PC-9 (cell line): Measurements from ENCODE around the gene TMTC3. TPM values are rescaled to one million over a fixed set of nuclear protein-coding genes. Genes with fewer than 3 reads are reported as not detected.

ENCODE experiments used
- BruUV-seq: library from RNA; stranded (reverse); fragments of 400-500 nt; replicated peaks from 2 replicates; lab custom pipeline; 2021; lab: Mats Ljungman, UMichigan
- CTCF ChIA-PET: fragments of 300-600 bp; sonication (Branson Sonifier 250); formaldehyde crosslinking; loops from one replicate; lab custom pipeline; 2022; ENCODE audit warnings: antibody characterized with exemption; lab: Charles Lee
- POLR2A ChIA-PET: fragments of 300-600 bp; sonication (Branson Sonifier 250); formaldehyde crosslinking; loops from one replicate; lab custom pipeline; 2022; ENCODE audit warnings: antibody characterized with exemption; ENCODE audit not compliant: unreplicated experiment; lab: Charles Lee
- DNase-seq, 2 experiments: peaks; one replicate each; pipeline versions ENCODE4 v3.0.0 to v3.0.0-alpha.2; 2015 to 2022; ENCODE audit warnings: mixed read lengths in 1 of 2
- H2AFZ ChIP-seq: fragments of 200-600 bp; sonication (generic); 2 replicates; pipeline ENCODE4 v1.8.1; 2017; ENCODE audit warnings: antibody characterized with exemption
- H3F3A ChIP-seq: fragments of 200-600 bp; sonication (generic); 2 replicates; pipeline ENCODE4 v1.8.1; 2017; ENCODE audit warnings: antibody characterized with exemption, mild to moderate bottlenecking, low read depth; ENCODE audit not compliant: insufficient read depth
- H3K27ac ChIP-seq: fragments of 200-600 bp; sonication (generic); 2 replicates; pipeline ENCODE4 v1.6.1; 2016; ENCODE audit warnings: mixed run types
- H3K27me3 ChIP-seq: fragments of 200-600 bp; sonication (generic); 2 replicates; pipeline ENCODE4 v1.6.1; 2016; ENCODE audit warnings: low read depth, mixed run types; ENCODE audit not compliant: insufficient read depth
- H3K36me3 ChIP-seq: fragments of 200-600 bp; sonication (generic); 2 replicates; pipeline ENCODE4 v1.6.1; 2016; ENCODE audit warnings: low read depth, mixed run types
- H3K4me1 ChIP-seq: fragments of 200-600 bp; sonication (generic); replicated peaks from 2 replicates; pipeline ENCODE4 v1.6.1; 2016; ENCODE audit warnings: mixed run types; ENCODE audit not compliant: insufficient read depth
- H3K4me2 ChIP-seq: fragments of 200-600 bp; sonication (generic); 2 replicates; pipeline ENCODE4 v1.6.1; 2017; ENCODE audit warnings: mixed run types
- H3K4me3 ChIP-seq: fragments of 200-600 bp; sonication (generic); 2 replicates; pipeline ENCODE4 v1.6.1; 2016; ENCODE audit warnings: mixed run types
- H3K79me2 ChIP-seq: fragments of 200-600 bp; sonication (generic); 2 replicates; pipeline ENCODE4 v1.6.1; 2017; ENCODE audit warnings: low read depth, mixed run types
- H3K9me2 ChIP-seq: fragments of 200-600 bp; sonication (generic); 2 replicates; pipeline ENCODE4 v1.8.1; 2017; ENCODE audit warnings: mild to moderate bottlenecking; ENCODE audit not compliant: insufficient read depth
- H3K9me3 ChIP-seq: fragments of 200-600 bp; sonication (generic); 2 replicates; pipeline ENCODE4 v1.8.1; 2016; ENCODE audit warnings: low read depth; ENCODE audit not compliant: insufficient read depth
- H4K20me1 ChIP-seq: fragments of 200-600 bp; sonication (generic); 2 replicates; pipeline ENCODE4 v1.8.1; 2017; ENCODE audit not compliant: insufficient read depth
- CTCF ChIP-seq: fragments of 200-600 bp; sonication (generic); conservative IDR thresholded peaks from 2 replicates; pipeline ENCODE4 v1.6.1; 2017; ENCODE audit warnings: mixed run types, antibody characterized with exemption, mild to moderate bottlenecking, moderate library complexity
- EZH2 ChIP-seq: fragments of 200-600 bp; sonication (generic); IDR thresholded peaks from 2 replicates; pipeline ENCODE4 v1.8.0; 2017; ENCODE audit warnings: antibody characterized with exemption, low read depth
- intact Hi-C: fragments of 100-400 bp; cut with micrococcal nuclease; formaldehyde crosslinking; loops from one replicate; pipeline ENCODE4 v1.10.0; 2022; ENCODE audit not compliant: unreplicated experiment
- total RNA-seq: library from RNA; stranded (reverse); gene quantifications from 2 replicates; pipeline ENCODE4 v1.2.3, GENCODE V29; 2021

Gene TMTC3
- total RNA-seq, 1 experiment from 2014 or later = 26.4 TPM

- intact Hi-C loops = no loop called here
- TF ChIP-seq EZH2 (no peak), CTCF (no peak)
- H3K79me2 ChIP-seq = no peaks in the 10 kb centered on the region
- no peaks in the 10 kb centered on the region for H3K9me3 ChIP-seq
- ChIA-PET CTCF (no interaction called here), POLR2A (no interaction called here)
- H3K4me1 ChIP-seq = no peaks in the 10 kb centered on the region
- no peaks in the 10 kb centered on the region for H4K20me1 ChIP-seq
- H3K36me3 ChIP-seq = no peaks in the 10 kb centered on the region
- H3K9me2 ChIP-seq = no peaks in the 10 kb centered on the region
- H3F3A ChIP-seq = no peaks in the 10 kb centered on the region
- no peak overlapping the region for H3K4me2 ChIP-seq
- H3K27me3 ChIP-seq = no peaks in the 10 kb centered on the region
- no TSS peak for BruUV-seq
- no peak overlapping the region for H3K27ac ChIP-seq
- no peak overlapping the region for H2AFZ ChIP-seq
- DNase-seq = no peak
- no peak overlapping the region for H3K4me3 ChIP-seq
Observed at GRCh38 chr12:88228720-88229119, 86.6 kb downstream of the TMTC3 start.

GRCh38 chr12:88230271-88230670 lies 88.2 kb downstream of the TMTC3 start:
- TF ChIP-seq EZH2 = no peak
- TF ChIP-seq CTCF = no peak
- no TSS peak for BruUV-seq
- Histone ChIP-seq H3K4me2 (no peak overlapping the region), H3K27ac (no peak overlapping the region), H3K36me3 (no peaks in the 10 kb centered on the region), H3K4me1 (no peaks in the 10 kb centered on the region), H2AFZ (no peak overlapping the region), H3F3A (no peaks in the 10 kb centered on the region), H3K4me3 (no peak overlapping the region), H3K9me3 (no peaks in the 10 kb centered on the region), H3K9me2 (no peaks in the 10 kb centered on the region), H3K27me3 (no peaks in the 10 kb centered on the region), H4K20me1 (no peaks in the 10 kb centered on the region), H3K79me2 (no peaks in the 10 kb centered on the region)
- CTCF ChIA-PET = no interaction called here
- intact Hi-C loops = no loop called here
- POLR2A ChIA-PET = no interaction called here
- DNase-seq = no peak

GRCh38 chr12:88235183-88235833 lies 93.2 kb downstream of the TMTC3 start:
- H4K20me1 ChIP-seq = no peaks in the 10 kb centered on the region
- no peak overlapping the region for H3K4me2 ChIP-seq
- H3K4me3 ChIP-seq = no peak overlapping the region
- no peak for TF ChIP-seq EZH2
- no peak for TF ChIP-seq CTCF
- 0 out of 2 replicates have a peak, but pooled peaks cover 4% of the 10 kb centered on the region for H3K4me1 ChIP-seq
- 0 out of 2 replicates have a peak, but pooled peaks cover 5% of the 10 kb centered on the region for H3K9me3 ChIP-seq
- H3K27me3 ChIP-seq = no peaks in the 10 kb centered on the region
- no peaks in the 10 kb centered on the region for H3K36me3 ChIP-seq
- CTCF ChIA-PET = no interaction called here
- DNase-seq = no peak
- no TSS peak for BruUV-seq
- H3K27ac ChIP-seq = no peak overlapping the region
- intact Hi-C loops = no loop called here
- no peaks in the 10 kb centered on the region for H3K9me2 ChIP-seq
- POLR2A ChIA-PET = no interaction called here
- H3K79me2 ChIP-seq = no peaks in the 10 kb centered on the region
- no peak overlapping the region for H2AFZ ChIP-seq
- H3F3A ChIP-seq = no peaks in the 10 kb centered on the region; the same call in 1 of the 2 replicates
